ENCODE measurements around the gene MTMR6. TPM values are rescaled to one million over a fixed set of nuclear protein-coding genes. Genes with fewer than 3 reads are reported as not detected.

The MTMR6 gene
- total RNA-seq, 1 donor from 2014 or later, result 21.2 TPM

- TF ChIP-seq CTCF (IDR thresholded peaks at IDR 0.05; ENCODE audit: unreplicated experiment), result no peak
- no peak overlapping the region for H3K4me3 Mint-ChIP-seq (ENCODE audit: unreplicated experiment)
- DNase-seq (ENCODE audit: low spot score), result no peak
- no peaks in the 10 kb centered on the region for H3K9me3 Mint-ChIP-seq (ENCODE audit: unreplicated experiment)
- peaks cover 7% of the 10 kb centered on the region for H3K4me1 Mint-ChIP-seq (ENCODE audit: unreplicated experiment)
- H3K36me3 Mint-ChIP-seq (ENCODE audit: low read depth, unreplicated experiment), result no peaks in the 10 kb centered on the region
- H3K27me3 Mint-ChIP-seq (ENCODE audit: unreplicated experiment), result peaks cover 2% of the 10 kb centered on the region
- no peak overlapping the region for H3K27ac Mint-ChIP-seq (ENCODE audit: unreplicated experiment)
Observed at GRCh38 chr13:25210842-25211569, 76.3 kb downstream of the MTMR6 start.

- Mint-ChIP-seq H3K4me1 (ENCODE audit: unreplicated experiment) (peaks cover 16% of the 10 kb centered on the region), H3K4me3 (ENCODE audit: unreplicated experiment) (no peak overlapping the region), H3K36me3 (ENCODE audit: low read depth, unreplicated experiment) (no peaks in the 10 kb centered on the region), H3K27me3 (ENCODE audit: unreplicated experiment) (peaks cover 4% of the 10 kb centered on the region), H3K9me3 (ENCODE audit: unreplicated experiment) (no peaks in the 10 kb centered on the region), H3K27ac (ENCODE audit: unreplicated experiment) (no peak overlapping the region)
- no peak for TF ChIP-seq CTCF (IDR thresholded peaks at IDR 0.05; ENCODE audit: unreplicated experiment)
- DNase-seq (ENCODE audit: low spot score), result no peak
Observed at GRCh38 chr13:25207291-25207810, 79.9 kb downstream of the MTMR6 start.

GRCh38 chr13:25204863-25205262 lies 82.4 kb downstream of the MTMR6 start:
- Mint-ChIP-seq H3K9me3 (ENCODE audit: unreplicated experiment) (no peaks in the 10 kb centered on the region), H3K27ac (ENCODE audit: unreplicated experiment) (no peak overlapping the region), H3K27me3 (ENCODE audit: unreplicated experiment) (peaks cover 4% of the 10 kb centered on the region), H3K4me3 (ENCODE audit: unreplicated experiment) (no peak overlapping the region), H3K36me3 (ENCODE audit: low read depth, unreplicated experiment) (no peaks in the 10 kb centered on the region), H3K4me1 (ENCODE audit: unreplicated experiment) (peaks cover 19% of the 10 kb centered on the region)
- TF ChIP-seq CTCF (IDR thresholded peaks at IDR 0.05; ENCODE audit: unreplicated experiment), result no peak
- no peak for DNase-seq (ENCODE audit: low spot score)

GRCh38 chr13:25203127-25203740 lies 84.1 kb downstream of the MTMR6 start:
- DNase-seq (ENCODE audit: low spot score), result no peak
- no peak overlapping the region for H3K27ac Mint-ChIP-seq (ENCODE audit: unreplicated experiment)
- no peak for TF ChIP-seq CTCF (IDR thresholded peaks at IDR 0.05; ENCODE audit: unreplicated experiment)
- H3K36me3 Mint-ChIP-seq (ENCODE audit: low read depth, unreplicated experiment), result no peaks in the 10 kb centered on the region
- H3K4me1 Mint-ChIP-seq (ENCODE audit: unreplicated experiment), result peaks cover 12% of the 10 kb centered on the region
- no peak overlapping the region for H3K4me3 Mint-ChIP-seq (ENCODE audit: unreplicated experiment)
- H3K9me3 Mint-ChIP-seq (ENCODE audit: unreplicated experiment), result no peaks in the 10 kb centered on the region
- peaks cover 4% of the 10 kb centered on the region for H3K27me3 Mint-ChIP-seq (ENCODE audit: unreplicated experiment)

- H3K27ac Mint-ChIP-seq (ENCODE audit: unreplicated experiment), result peak overlapping the region; percentile 1
- no peak for TF ChIP-seq CTCF (IDR thresholded peaks at IDR 0.05; ENCODE audit: unreplicated experiment)
- peaks cover 5% of the 10 kb centered on the region for H3K9me3 Mint-ChIP-seq (ENCODE audit: unreplicated experiment)
- peaks cover 6% of the 10 kb centered on the region for H3K27me3 Mint-ChIP-seq (ENCODE audit: unreplicated experiment)
- no peaks in the 10 kb centered on the region for H3K36me3 Mint-ChIP-seq (ENCODE audit: low read depth, unreplicated experiment)
- DNase-seq (ENCODE audit: low spot score), result no peak
- H3K4me3 Mint-ChIP-seq (ENCODE audit: unreplicated experiment), result no peak overlapping the region
- H3K4me1 Mint-ChIP-seq (ENCODE audit: unreplicated experiment), result peaks cover 12% of the 10 kb centered on the region
Observed at GRCh38 chr13:25200783-25201182, 86.5 kb downstream of the MTMR6 start.
